ENCODE results near the gene NRP1.

Gene NRP1

GRCh38 chr10:33288127-33288526, 46.3 kb downstream of the NRP1 start:
- no peak for DNase-seq

- no peak for DNase-seq
Observed at GRCh38 chr10:33287112-33287511, 47.4 kb downstream of the NRP1 start.

- DNase-seq = no peak
Observed at GRCh38 chr10:33286157-33286934, 48.1 kb downstream of the NRP1 start.

- DNase-seq = no peak
Observed at GRCh38 chr10:33284945-33285344, 49.5 kb downstream of the NRP1 start.

GRCh38 chr10:33279811-33280602, 54.5 kb downstream of the NRP1 start:
- no peak for DNase-seq

GRCh38 chr10:33279276-33279675, 55.2 kb downstream of the NRP1 start:
- no peak for DNase-seq

- DNase-seq = no peak
Observed at GRCh38 chr10:33278198-33278597, 56.3 kb downstream of the NRP1 start.

GRCh38 chr10:33277135-33277536, 57.3 kb downstream of the NRP1 start:
- DNase-seq = no peak

GRCh38 chr10:33276282-33276923, 58.1 kb downstream of the NRP1 start:
- DNase-seq = no peak

GRCh38 chr10:33274096-33274785, 60.2 kb downstream of the NRP1 start:
- no peak for DNase-seq

GRCh38 chr10:33273295-33274002, 61.0 kb downstream of the NRP1 start:
- peak; percentile 18 to 74 for DNase-seq

- DNase-seq = no peak
Observed at GRCh38 chr10:33272635-33273034, 61.8 kb downstream of the NRP1 start.

GRCh38 chr10:33271969-33272583, 62.4 kb downstream of the NRP1 start:
- no peak for DNase-seq

GRCh38 chr10:33270971-33271370, 63.5 kb downstream of the NRP1 start:
- DNase-seq = no peak

- no peak for DNase-seq
Observed at GRCh38 chr10:33267708-33268107, 66.8 kb downstream of the NRP1 start.

GRCh38 chr10:33265621-33266020, 68.8 kb downstream of the NRP1 start:
- DNase-seq = no peak

- DNase-seq = no peak
Observed at GRCh38 chr10:33263453-33263852, 71.0 kb downstream of the NRP1 start.

- no peak for DNase-seq
Observed at GRCh38 chr10:33262871-33263270, 71.6 kb downstream of the NRP1 start.

- DNase-seq = no peak
Observed at GRCh38 chr10:33260403-33261149, 73.9 kb downstream of the NRP1 start.

- no peak for DNase-seq
Observed at GRCh38 chr10:33258967-33259366, 75.5 kb downstream of the NRP1 start.

- DNase-seq = no peak
Observed at GRCh38 chr10:33257439-33258080, 76.9 kb downstream of the NRP1 start.
